OCI-LY7 (cell line): ENCODE data around the gene FHIT.

Experiments used
- EZH2phosphoT487 ChIP-seq: fragments of 200-600 bp; sonication (generic); IDR thresholded peaks from 2 replicates; pipeline ENCODE4 v1.6.1; 2018; ENCODE audit warnings: low read depth, borderline replicate concordance, mild to moderate bottlenecking, mixed run types, antibody characterized with exemption, low read length, moderate library complexity, mixed read lengths
- TF ChIP-seq, protein P1 (sequence below): fragments of 200-600 bp; sonication (generic); conservative IDR thresholded peaks from 2 replicates; pipeline ENCODE4 v1.5.1; 2014; ENCODE audit warnings: mild to moderate bottlenecking, antibody characterized with exemption, low read length, moderate library complexity, mixed read lengths

DNA sequence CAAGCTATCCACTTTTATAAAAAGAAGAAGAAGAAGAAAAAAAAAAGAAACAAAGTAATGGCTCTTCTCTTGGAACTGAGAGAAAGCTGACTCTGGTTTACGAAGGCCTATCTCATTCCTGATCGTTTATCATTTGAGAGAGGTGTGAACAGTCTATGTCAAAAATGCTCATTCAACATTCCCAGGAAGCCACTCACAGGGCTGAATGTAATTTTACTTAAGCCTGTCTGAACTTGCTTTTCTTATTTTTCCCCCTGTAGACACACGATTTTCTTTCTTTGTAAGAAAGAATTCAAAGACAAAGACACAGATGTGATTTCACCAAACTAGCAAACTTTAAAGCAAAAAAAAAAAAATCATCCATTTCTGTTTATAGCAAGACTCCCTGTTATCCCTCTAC lies 805.8 kb downstream of the FHIT start:
- TF ChIP-seq, protein P1, sequence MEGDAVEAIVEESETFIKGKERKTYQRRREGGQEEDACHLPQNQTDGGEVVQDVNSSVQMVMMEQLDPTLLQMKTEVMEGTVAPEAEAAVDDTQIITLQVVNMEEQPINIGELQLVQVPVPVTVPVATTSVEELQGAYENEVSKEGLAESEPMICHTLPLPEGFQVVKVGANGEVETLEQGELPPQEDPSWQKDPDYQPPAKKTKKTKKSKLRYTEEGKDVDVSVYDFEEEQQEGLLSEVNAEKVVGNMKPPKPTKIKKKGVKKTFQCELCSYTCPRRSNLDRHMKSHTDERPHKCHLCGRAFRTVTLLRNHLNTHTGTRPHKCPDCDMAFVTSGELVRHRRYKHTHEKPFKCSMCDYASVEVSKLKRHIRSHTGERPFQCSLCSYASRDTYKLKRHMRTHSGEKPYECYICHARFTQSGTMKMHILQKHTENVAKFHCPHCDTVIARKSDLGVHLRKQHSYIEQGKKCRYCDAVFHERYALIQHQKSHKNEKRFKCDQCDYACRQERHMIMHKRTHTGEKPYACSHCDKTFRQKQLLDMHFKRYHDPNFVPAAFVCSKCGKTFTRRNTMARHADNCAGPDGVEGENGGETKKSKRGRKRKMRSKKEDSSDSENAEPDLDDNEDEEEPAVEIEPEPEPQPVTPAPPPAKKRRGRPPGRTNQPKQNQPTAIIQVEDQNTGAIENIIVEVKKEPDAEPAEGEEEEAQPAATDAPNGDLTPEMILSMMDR: no peak
- no peak for TF ChIP-seq EZH2phosphoT487
